ENCODE data around the gene ZNF490.

The ZNF490 gene

DNA sequence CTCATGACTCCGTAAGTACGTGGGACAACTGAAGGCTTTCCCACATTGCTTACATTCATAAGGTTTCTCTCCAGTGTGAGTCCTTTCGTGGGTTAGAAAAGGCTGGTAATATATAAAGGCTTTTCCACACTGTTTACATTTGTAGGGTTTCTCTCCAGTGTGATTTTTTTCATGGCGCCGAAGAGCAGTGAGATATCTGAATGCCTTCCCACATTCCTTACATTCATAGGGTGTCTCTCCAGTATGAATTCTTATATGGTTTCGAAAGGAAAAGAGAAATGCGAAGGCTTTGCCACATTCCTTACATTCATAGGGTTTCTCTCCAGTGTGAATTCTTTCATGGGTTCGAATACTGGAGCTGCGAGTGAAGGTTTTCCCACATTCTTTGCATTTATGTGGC lies 29.5 kb downstream of the ZNF490 start (continued):
- TF ChIP-seq ZNF26 (tag by site-specific recombination; IDR thresholded peaks at IDR 0.05) (no peak), ZNF514 (tag by site-specific recombination; IDR thresholded peaks at IDR 0.05) (no peak), ZNF274 (IDR thresholded peaks at IDR 0.05; ENCODE audit: low read length) (no peak), ZNF274 (tag by site-specific recombination; IDR thresholded peaks at IDR 0.05; ENCODE audit: borderline replicate concordance) (peak; percentile 83; the same call in 1 of the 2 replicates), ZNF174 (tag by site-specific recombination; IDR thresholded peaks at IDR 0.05) (no peak)

DNA sequence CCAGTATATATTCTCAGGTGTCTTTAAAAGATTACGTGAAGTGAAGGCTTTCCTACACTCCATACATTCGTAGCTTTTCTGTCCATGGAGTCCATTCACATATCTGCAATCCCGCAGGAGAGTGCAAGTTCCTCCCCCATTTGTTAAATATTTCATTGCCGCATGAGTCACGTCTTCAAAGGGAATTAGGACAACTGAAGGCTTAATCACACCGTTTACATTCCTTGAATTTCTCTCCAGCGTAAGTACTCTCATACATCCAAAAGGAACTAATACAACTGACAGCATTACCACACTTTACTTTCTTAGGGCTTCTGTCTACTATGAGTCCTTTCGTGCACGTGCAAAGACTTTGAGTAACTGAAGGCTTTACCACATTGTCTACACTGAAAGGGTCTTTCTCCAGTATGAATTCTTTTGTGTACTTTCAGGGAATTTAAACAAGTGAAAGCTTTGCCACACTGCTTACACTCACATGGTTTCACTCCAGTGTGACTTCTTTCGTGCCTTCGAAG lies 30.4 kb downstream of the ZNF490 start:
- Histone ChIP-seq H3K4me1 (ENCODE audit: control insufficient read depth, insufficient read depth, low read length) (no peaks in the 10 kb centered on the region), H3K27ac (ENCODE audit: extremely low read depth, low read depth, low read length) (no peak overlapping the region), H3K9me3 (ENCODE audit: control insufficient read depth, insufficient read depth, low read depth, low read length) (no peaks in the 10 kb centered on the region), H3K36me3 (ENCODE audit: control insufficient read depth in 2 of 2, insufficient read depth in 1 of 2, low read length in 2 of 2) (peaks cover 8 to 47% of the 10 kb centered on the region in 2 experiments; a peak in 2 of 3 replicates), H3K4me3 (ENCODE audit: low read depth, low read length) (no peak overlapping the region)
- CTCF ChIA-PET = no interaction called here
- POLR2A ChIA-PET = no interaction called here
- TF ChIP-seq BCL11A (tag by site-specific recombination; IDR thresholded peaks at IDR 0.05; ENCODE audit: low read depth) (no peak), ZNF16 (tag by site-specific recombination; IDR thresholded peaks at IDR 0.05; ENCODE audit: low read depth) (no peak), PRDM1 (tag by site-specific recombination; IDR thresholded peaks at IDR 0.05) (peak; percentile 66), ZNF830 (tag by site-specific recombination; IDR thresholded peaks at IDR 0.05; ENCODE audit: low read depth) (no peak)

DNA sequence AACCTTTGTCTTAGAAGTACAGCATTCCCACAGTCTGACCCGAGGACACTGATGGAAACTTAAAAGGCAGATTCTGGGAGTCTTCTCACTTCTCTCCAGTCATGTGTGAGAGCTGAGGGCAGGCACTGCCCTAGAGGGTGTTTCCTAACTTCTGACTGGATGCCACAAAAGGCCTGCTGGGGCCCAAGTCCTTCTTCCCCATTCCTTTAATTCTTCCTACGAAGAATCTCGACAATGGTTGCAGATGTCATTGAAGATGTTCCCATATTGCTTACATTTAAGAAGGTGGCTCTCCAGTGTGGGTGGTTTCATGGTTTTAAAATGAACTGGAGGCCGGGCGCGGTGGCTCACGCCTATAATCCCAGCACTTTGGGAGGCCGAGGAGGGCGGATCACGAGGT lies 32.0 kb downstream of the ZNF490 start:
- TF ChIP-seq ZNF23 (tag by site-specific recombination; IDR thresholded peaks at IDR 0.05; ENCODE audit: borderline replicate concordance) (no peak), ZNF133 (tag by site-specific recombination; IDR thresholded peaks at IDR 0.05) (no peak), KLF7 (tag by site-specific recombination; IDR thresholded peaks at IDR 0.05; ENCODE audit: borderline replicate concordance) (no peak), ZNF16 (tag by site-specific recombination; IDR thresholded peaks at IDR 0.05; ENCODE audit: low read depth) (no peak), ZNF140 (tag by site-specific recombination; IDR thresholded peaks at IDR 0.05) (no peak), KLF16 (tag by site-specific recombination; IDR thresholded peaks at IDR 0.05) (no peak), TRIM28 (IDR thresholded peaks at IDR 0.05; ENCODE audit: borderline replicate concordance, low read length) (no peak), ZNF514 (tag by site-specific recombination; IDR thresholded peaks at IDR 0.05) (no peak)
- CTCF ChIA-PET = no interaction called here
- POLR2A ChIA-PET = no interaction called here
- H3K36me3 ChIP-seq (ENCODE audit: control insufficient read depth in 2 of 2, insufficient read depth in 1 of 2, low read length in 2 of 2) = peaks cover 8 to 47% of the 10 kb centered on the region in 2 experiments; a peak in 2 of 3 replicates
- no peak overlapping the region for H3K27ac ChIP-seq (ENCODE audit: extremely low read depth, low read depth, low read length)
- H3K4me1 ChIP-seq (ENCODE audit: control insufficient read depth, insufficient read depth, low read length) = no peaks in the 10 kb centered on the region
- H3K9me3 ChIP-seq (ENCODE audit: control insufficient read depth, insufficient read depth, low read depth, low read length) = no peaks in the 10 kb centered on the region
- no peak overlapping the region for H3K4me3 ChIP-seq (ENCODE audit: low read depth, low read length)

GRCh38 chr19:12574036-12574435 lies 36.6 kb downstream of the ZNF490 start:
- Histone ChIP-seq H3K9me3 (ENCODE audit: control insufficient read depth, insufficient read depth, low read depth, low read length) (no peaks in the 10 kb centered on the region), H3K4me1 (ENCODE audit: control insufficient read depth, insufficient read depth, low read length) (no peaks in the 10 kb centered on the region), H3K4me3 (ENCODE audit: low read depth, low read length) (no peak overlapping the region), H3K36me3 (ENCODE audit: control insufficient read depth in 2 of 2, insufficient read depth in 1 of 2, low read length in 2 of 2) (peaks cover 0 to 14% of the 10 kb centered on the region in 2 experiments; a peak in 1 of 3 replicates), H3K27ac (ENCODE audit: extremely low read depth, low read depth, low read length) (no peak overlapping the region)
- POLR2A ChIA-PET = interaction anchor here (0.7 kb wide), 1 partner anchor 20 kb away, joined by 4 read pairs; no protein-coding TSS in a partner anchor
- TF ChIP-seq ZNF660 (tag by site-specific recombination; IDR thresholded peaks at IDR 0.05) (no peak), HOXC10 (CRISPR knock-in tag; IDR thresholded peaks at IDR 0.05) (no peak), YY2 (tag by site-specific recombination; IDR thresholded peaks at IDR 0.05) (no peak), WT1 (tag by site-specific recombination; IDR thresholded peaks at IDR 0.05) (no peak), ZNF623 (tag by site-specific recombination; IDR thresholded peaks at IDR 0.05) (no peak), SCRT1 (tag by site-specific recombination; IDR thresholded peaks at IDR 0.05; ENCODE audit: borderline replicate concordance) (no peak), ZNF341 (tag by site-specific recombination; IDR thresholded peaks at IDR 0.05; ENCODE audit: low read depth) (no peak), ATF2 (tag by site-specific recombination; IDR thresholded peaks at IDR 0.05; ENCODE audit: low read depth) (no peak), ZNF423 (tag by site-specific recombination; IDR thresholded peaks at IDR 0.05) (no peak)
- TF ChIP-seq, protein P1, sequence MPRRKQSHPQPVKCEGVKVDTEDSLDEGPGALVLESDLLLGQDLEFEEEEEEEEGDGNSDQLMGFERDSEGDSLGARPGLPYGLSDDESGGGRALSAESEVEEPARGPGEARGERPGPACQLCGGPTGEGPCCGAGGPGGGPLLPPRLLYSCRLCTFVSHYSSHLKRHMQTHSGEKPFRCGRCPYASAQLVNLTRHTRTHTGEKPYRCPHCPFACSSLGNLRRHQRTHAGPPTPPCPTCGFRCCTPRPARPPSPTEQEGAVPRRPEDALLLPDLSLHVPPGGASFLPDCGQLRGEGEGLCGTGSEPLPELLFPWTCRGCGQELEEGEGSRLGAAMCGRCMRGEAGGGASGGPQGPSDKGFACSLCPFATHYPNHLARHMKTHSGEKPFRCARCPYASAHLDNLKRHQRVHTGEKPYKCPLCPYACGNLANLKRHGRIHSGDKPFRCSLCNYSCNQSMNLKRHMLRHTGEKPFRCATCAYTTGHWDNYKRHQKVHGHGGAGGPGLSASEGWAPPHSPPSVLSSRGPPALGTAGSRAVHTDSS (tag by site-specific recombination; IDR thresholded peaks at IDR 0.05) = no peak
- TF ChIP-seq, protein P2, sequence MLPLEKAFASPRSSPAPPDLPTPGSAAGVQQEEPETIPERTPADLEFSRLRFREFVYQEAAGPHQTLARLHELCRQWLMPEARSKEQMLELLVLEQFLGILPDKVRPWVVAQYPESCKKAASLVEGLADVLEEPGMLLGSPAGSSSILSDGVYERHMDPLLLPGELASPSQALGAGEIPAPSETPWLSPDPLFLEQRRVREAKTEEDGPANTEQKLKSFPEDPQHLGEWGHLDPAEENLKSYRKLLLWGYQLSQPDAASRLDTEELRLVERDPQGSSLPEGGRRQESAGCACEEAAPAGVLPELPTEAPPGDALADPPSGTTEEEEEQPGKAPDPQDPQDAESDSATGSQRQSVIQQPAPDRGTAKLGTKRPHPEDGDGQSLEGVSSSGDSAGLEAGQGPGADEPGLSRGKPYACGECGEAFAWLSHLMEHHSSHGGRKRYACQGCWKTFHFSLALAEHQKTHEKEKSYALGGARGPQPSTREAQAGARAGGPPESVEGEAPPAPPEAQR (tag by site-specific recombination; IDR thresholded peaks at IDR 0.05) = no peak
- CTCF ChIA-PET = interaction anchor here (0.7 kb wide), 1 partner anchor 9 kb away, joined by 4 read pairs; no protein-coding TSS in a partner anchor
